ENCODE results near the gene FAM20C. TPM values are rescaled to one million over a fixed set of nuclear protein-coding genes. Genes with fewer than 3 reads are reported as not detected.

Gene FAM20C
- total RNA-seq, 1 donor from 2014 or later = 22.2 TPM

- no peak for DNase-seq
- H3K27ac ChIP-seq (replicated peaks) = peak overlapping the region; percentile 96
- peak overlapping the region; percentile 74 for H3K4me3 ChIP-seq
- TF ChIP-seq CTCF (IDR thresholded peaks at IDR 0.05; ENCODE audit: borderline replicate concordance) = no peak
- intact Hi-C loops (cut with micrococcal nuclease) = no loop called here
- no peaks in the 10 kb centered on the region for H3K9me3 ChIP-seq (replicated peaks)
- no peaks in the 10 kb centered on the region for H3K27me3 ChIP-seq (ENCODE audit: low read depth)
- peaks cover 21% of the 10 kb centered on the region for H3K4me1 ChIP-seq
- H3K36me3 ChIP-seq = no peaks in the 10 kb centered on the region
Observed at GRCh38 chr7:148543-148931, 43.8 kb upstream of the FAM20C start.

GRCh38 chr7:148932-149790, 43.2 kb upstream of the FAM20C start:
- DNase-seq = peak; percentile 98
- no peaks in the 10 kb centered on the region for H3K36me3 ChIP-seq
- H3K9me3 ChIP-seq (replicated peaks) = no peaks in the 10 kb centered on the region
- no peaks in the 10 kb centered on the region for H3K27me3 ChIP-seq (ENCODE audit: low read depth)
- TF ChIP-seq CTCF (IDR thresholded peaks at IDR 0.05; ENCODE audit: borderline replicate concordance) = no peak
- peaks cover 26% of the 10 kb centered on the region for H3K4me1 ChIP-seq
- H3K27ac ChIP-seq (replicated peaks) = peak overlapping the region; percentile 96
- H3K4me3 ChIP-seq = peak overlapping the region; percentile 74
- intact Hi-C loops (cut with micrococcal nuclease) = no loop called here

GRCh38 chr7:149791-150636, 42.4 kb upstream of the FAM20C start:
- H3K4me3 ChIP-seq = peak overlapping the region; percentile 74
- no peaks in the 10 kb centered on the region for H3K36me3 ChIP-seq
- H3K27ac ChIP-seq (replicated peaks) = peak overlapping the region; percentile 96
- H3K27me3 ChIP-seq (ENCODE audit: low read depth) = no peaks in the 10 kb centered on the region
- TF ChIP-seq CTCF (IDR thresholded peaks at IDR 0.05; ENCODE audit: borderline replicate concordance) = no peak
- DNase-seq = peak; percentile 52
- H3K4me1 ChIP-seq = peaks cover 27% of the 10 kb centered on the region
- no peaks in the 10 kb centered on the region for H3K9me3 ChIP-seq (replicated peaks)
- intact Hi-C loops (cut with micrococcal nuclease) = no loop called here

GRCh38 chr7:150811-151221, 41.6 kb upstream of the FAM20C start:
- no peaks in the 10 kb centered on the region for H3K27me3 ChIP-seq (ENCODE audit: low read depth)
- TF ChIP-seq CTCF (IDR thresholded peaks at IDR 0.05; ENCODE audit: borderline replicate concordance) = no peak
- intact Hi-C loops (cut with micrococcal nuclease) = no loop called here
- peak overlapping the region; percentile 96 for H3K27ac ChIP-seq (replicated peaks)
- no peaks in the 10 kb centered on the region for H3K36me3 ChIP-seq
- H3K9me3 ChIP-seq (replicated peaks) = no peaks in the 10 kb centered on the region
- H3K4me1 ChIP-seq = peaks cover 31% of the 10 kb centered on the region
- no peak for DNase-seq
- H3K4me3 ChIP-seq = no peak overlapping the region

GRCh38 chr7:151346-152050, 40.9 kb upstream of the FAM20C start:
- DNase-seq = no peak
- Histone ChIP-seq H3K36me3 (no peaks in the 10 kb centered on the region), H3K4me3 (no peak overlapping the region), H3K4me1 (peaks cover 31% of the 10 kb centered on the region), H3K9me3 (replicated peaks) (no peaks in the 10 kb centered on the region), H3K27ac (replicated peaks) (no peak overlapping the region), H3K27me3 (ENCODE audit: low read depth) (no peaks in the 10 kb centered on the region)
- TF ChIP-seq CTCF (IDR thresholded peaks at IDR 0.05; ENCODE audit: borderline replicate concordance) = no peak
- intact Hi-C loops (cut with micrococcal nuclease) = no loop called here

All from left ventricle myocardium inferior (tissue), 1 donor.